Stimulated activated naive CD4-positive, alpha-beta T cell treated with Interleukin-2 at 50 U/mL for 16 hours (primary cell): ENCODE results near the gene AMZ1.
"Not testable (repeated sequence)": the region's sequence is repeated elsewhere in the genome, so short reads cannot be mapped to it uniquely, and the experiment has no call there.

Experiments used
- DNase-seq: peaks from one replicate; lab custom pipeline; 2025; lab: John Stamatoyannopoulos, UW

AMZ1 gene

DNA sequence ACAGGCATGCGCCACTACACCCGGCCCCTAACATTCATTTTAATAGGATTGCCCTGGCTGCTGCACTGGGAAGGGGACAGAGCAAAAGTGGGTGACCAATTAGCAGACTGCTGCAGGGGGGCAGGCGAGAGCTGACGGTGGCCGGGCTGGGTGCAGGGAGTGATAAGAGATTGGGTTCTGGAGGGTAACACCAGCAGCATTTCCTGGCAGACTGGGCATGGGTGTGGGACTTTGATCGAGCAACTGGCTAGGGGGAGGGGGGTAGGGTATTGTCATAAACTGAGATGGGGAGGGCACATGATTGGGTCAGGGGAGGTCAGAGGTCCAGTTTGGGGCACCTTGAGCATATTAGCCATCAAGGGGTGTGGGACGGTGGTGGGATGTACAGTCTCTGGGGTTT, 20.2 kb upstream of the AMZ1 start:
- no peak for DNase-seq

DNA sequence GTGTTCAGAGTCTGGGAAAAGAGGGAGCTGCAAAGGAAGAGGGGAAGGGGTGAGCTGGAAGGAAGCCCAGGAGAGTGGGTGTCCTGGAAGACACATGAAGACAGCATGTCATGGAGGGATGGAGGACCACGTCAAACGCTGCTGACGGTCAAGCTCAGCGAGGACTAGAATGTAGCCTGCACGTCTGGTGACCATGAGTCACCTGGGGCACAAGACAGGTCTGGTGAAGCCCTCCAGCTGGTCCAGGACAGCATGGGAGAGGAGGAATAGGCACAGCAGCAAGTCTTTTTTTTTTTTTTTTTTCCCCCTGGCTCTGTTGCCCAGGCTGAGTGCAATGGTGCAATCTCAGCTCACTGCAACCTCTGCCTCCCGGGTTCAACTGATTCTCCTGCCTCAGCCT, 19.6 kb upstream of the AMZ1 start:
- DNase-seq, result no peak

GRCh38 chr7:2670171-2670570, 17.8 kb upstream of the AMZ1 start:
- no peak for DNase-seq

GRCh38 chr7:2670720-2671391, 17.1 kb upstream of the AMZ1 start:
- peak; percentile 63 for DNase-seq

DNA sequence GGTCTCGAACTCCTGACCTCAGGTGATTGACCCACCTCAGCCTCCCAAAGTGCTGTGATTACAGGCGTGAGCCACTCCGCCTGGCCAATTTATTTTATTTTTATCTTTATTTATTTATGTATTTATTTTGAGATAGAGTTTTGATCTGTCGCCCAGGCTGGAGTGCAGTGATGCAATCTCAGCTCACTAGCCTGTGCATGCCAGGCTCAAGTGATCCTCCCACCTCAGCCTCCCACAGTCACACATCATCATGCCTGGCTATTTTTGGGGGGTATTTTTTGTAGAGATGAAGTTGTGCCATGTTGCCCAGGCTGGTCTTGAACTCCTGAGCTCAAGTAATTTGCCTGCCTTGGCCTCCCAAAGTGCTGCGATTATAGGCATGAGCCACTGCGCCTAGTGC, 14.8 kb upstream of the AMZ1 start:
- DNase-seq, result not testable (repeated sequence)

DNA sequence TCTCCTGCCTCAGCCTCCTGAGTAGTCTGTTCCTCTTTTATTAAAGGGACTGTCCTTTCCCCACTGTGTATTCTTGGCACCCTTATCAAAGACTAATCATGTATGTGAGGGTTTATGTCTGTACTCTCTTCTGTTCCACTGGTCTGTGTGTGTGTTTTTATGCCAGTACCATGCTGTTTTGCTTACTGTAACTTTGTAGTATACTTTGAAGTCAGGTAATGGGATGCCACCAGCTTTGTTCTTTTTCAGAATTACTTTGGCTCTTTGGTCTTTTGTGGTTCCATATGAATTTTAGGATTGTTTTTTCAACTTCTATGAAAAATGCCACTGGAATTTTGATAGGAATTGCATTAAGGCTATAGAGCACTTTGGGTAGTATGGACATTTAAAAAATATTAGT, 14.1 kb upstream of the AMZ1 start:
- DNase-seq, result no peak

- no peak for DNase-seq
Observed at GRCh38 chr7:2675256-2675764, 12.7 kb upstream of the AMZ1 start.

- DNase-seq, result not testable (repeated sequence)
Observed at GRCh38 chr7:2676576-2676975, 11.4 kb upstream of the AMZ1 start.

GRCh38 chr7:2678454-2678853, 9.5 kb upstream of the AMZ1 start:
- DNase-seq, result not testable (repeated sequence)

- DNase-seq, result not testable (repeated sequence)
Observed at GRCh38 chr7:2679135-2680127, 8.6 kb upstream of the AMZ1 start.

GRCh38 chr7:2680256-2680655, 7.7 kb upstream of the AMZ1 start:
- no peak for DNase-seq

DNA sequence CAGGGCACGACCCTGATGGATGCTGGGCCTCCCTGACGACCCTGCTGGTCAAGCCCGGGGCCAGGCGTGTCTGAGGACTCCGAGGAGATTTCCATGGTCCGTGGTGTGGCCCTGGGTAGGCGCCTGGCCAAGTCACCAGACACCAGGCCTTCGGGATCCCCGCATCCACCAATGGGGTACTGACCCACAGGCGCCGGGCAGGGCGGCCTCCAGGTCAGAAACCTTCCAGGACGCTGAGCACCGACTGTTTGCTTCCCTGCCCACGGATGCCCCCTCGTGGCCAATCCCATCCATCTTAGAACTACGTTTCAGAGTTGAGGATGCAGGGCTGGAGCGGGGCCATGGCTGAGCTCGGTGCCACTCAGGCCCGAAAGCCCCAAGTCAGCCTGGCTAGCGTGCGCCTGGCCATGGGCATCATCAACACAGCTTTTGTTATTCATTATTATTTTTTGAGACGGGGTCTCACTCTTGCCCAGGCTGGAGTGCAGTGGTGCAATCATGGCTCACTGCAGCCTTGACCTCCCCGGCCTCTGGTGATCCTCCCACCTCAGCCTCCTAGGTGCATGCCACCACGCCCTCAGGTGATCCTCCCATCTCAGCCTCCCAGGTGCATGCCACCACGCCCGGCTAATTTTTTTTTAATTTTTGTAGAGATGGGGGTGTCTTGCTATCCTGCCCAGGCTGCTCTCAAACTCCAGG, 7.1 kb upstream of the AMZ1 start:
- DNase-seq, result peak; percentile 22

DNA sequence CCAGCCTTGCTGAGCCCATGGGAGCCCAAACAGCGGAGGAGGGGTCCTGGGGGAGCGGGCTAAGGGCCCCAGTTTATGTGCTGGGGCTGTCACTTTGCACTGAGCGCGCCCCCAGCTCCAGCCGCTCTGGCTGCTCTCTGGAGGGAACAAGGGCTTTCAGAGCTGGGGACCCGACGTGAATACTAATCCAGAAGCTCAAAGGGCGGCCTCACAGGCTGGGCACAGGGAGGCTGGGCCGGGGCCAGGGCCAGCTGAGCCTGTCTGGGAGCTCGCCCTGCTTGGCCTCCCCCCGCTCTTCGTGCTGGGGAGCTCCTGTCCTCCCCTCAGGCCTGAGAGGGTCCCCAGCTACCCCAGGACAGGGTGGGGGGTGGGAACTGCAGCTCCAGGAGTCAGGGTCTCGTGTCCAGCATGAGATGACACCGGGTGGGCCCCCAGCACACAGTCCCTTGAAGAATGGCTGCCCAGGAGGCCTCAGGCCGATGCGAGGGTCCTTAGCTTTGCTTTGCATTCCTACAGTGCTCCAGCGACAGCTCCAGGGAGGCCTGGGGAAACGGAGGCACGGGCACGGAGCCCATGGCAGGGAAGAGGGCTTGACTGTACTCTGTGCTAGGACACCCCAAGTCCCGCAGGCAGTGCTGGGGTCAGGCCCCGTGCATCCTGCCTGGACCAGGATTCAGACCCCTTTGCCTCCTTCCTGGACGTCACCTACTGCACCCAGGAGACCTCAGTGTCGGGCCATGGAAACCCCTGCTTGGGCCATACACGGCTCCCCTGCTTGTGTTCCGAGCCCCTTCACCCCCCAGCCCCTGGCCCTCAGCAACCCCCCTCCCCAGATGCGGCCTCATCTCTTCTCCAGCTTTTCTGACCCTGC, 5.8 kb upstream of the AMZ1 start:
- DNase-seq, result no peak

DNA sequence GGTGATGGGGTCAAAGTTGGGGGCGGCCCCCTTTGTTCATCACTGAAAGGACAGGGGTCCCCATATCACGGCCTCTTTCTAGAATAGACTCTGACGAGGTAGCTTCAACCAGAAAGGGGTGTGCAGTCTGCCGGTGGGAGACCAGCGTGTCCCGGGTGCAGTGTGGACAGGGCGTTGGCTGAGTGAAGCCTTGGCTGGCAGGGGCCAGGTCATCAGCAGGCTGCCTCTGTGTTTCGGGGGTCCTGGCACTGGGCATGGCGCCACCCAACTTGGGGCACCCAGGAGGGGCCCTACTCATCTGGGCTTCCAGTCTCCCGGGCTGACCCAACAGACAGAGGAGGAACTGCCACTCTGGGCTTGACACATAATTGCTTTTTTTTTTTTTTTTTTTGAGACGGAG, 3.5 kb upstream of the AMZ1 start:
- DNase-seq, result no peak

GRCh38 chr7:2686101-2686500, 1.9 kb upstream of the AMZ1 start:
- DNase-seq, result no peak

GRCh38 chr7:2687338-2687869, 598 bp upstream of the AMZ1 start:
- DNase-seq, result no peak

- DNase-seq, result no peak
Observed at GRCh38 chr7:2688409-2689342, 674 bp downstream of the AMZ1 start.

GRCh38 chr7:2689343-2689847, 1.4 kb downstream of the AMZ1 start:
- DNase-seq, result no peak

GRCh38 chr7:2689951-2690705, 2.1 kb downstream of the AMZ1 start:
- no peak for DNase-seq
